SU-DHL-6 (cell line): ENCODE results near the gene CYP2A6.
A peak's percentile ranks its signal among the peaks of the same experiment; 100 is the strongest.
"Not testable (repeated sequence)": the region's sequence is repeated elsewhere in the genome, so short reads cannot be mapped to it uniquely, and the experiment has no call there.

ENCODE experiments used
- H2AFZ ChIP-seq: fragments of 200-600 bp; sonication (generic); 2 replicates; pipeline ENCODE4 v1.6.1; 2014; ENCODE audit warnings: low read depth, mild to moderate bottlenecking, moderate library complexity, mixed read lengths, antibody characterized with exemption, low read length; ENCODE audit not compliant: severe bottlenecking
- H3F3A ChIP-seq: fragments of 200-600 bp; shearing (Covaris generic); 2 replicates; pipeline ENCODE4 v1.6.0; 2016; ENCODE audit warnings: antibody characterized with exemption, mild to moderate bottlenecking; ENCODE audit not compliant: insufficient read depth
- H3K27ac ChIP-seq: fragments of 200-600 bp; sonication (generic); 2 replicates; pipeline ENCODE4 v1.5.1; 2016; ENCODE audit warnings: low read depth, mild to moderate bottlenecking, low read length, moderate library complexity, mixed read lengths
- H3K27me3 ChIP-seq: fragments of 200-600 bp; sonication (generic), shearing (Covaris generic); 2 replicates; pipeline ENCODE4 v1.6.0; 2014; ENCODE audit warnings: mild to moderate bottlenecking, low read length
- H3K36me3 ChIP-seq: fragments of 200-600 bp; sonication (generic); 2 replicates; pipeline ENCODE4 v1.6.1; 2014; ENCODE audit warnings: mild to moderate bottlenecking, low read length, mixed read lengths
- H3K4me2 ChIP-seq: fragments of 300-600, 200-600 bp; shearing (Covaris generic), sonication (generic); 2 replicates; pipeline ENCODE4 v1.6.0; 2014; ENCODE audit warnings: low read length, low read depth, mild to moderate bottlenecking; ENCODE audit not compliant: poor library complexity, severe bottlenecking
- H3K4me3 ChIP-seq: fragments of 200-600 bp; sonication (generic); 2 replicates; pipeline ENCODE4 v1.5.1; 2014; ENCODE audit warnings: antibody characterized with exemption, low read length, mild to moderate bottlenecking, mixed read lengths; ENCODE audit not compliant: insufficient read depth, poor library complexity, severe bottlenecking
- H3K79me2 ChIP-seq: fragments of 200-600 bp; sonication (generic); 2 replicates; pipeline ENCODE4 v1.6.1; 2014; ENCODE audit warnings: mild to moderate bottlenecking, low read length, moderate library complexity; ENCODE audit not compliant: insufficient read depth
- H3K9ac ChIP-seq: fragments of 200-600 bp; sonication (generic); 2 replicates; pipeline ENCODE4 v1.7.0; 2014; ENCODE audit warnings: mild to moderate bottlenecking, low read length
- H3K9me2 ChIP-seq: fragments of 200-600 bp; sonication (generic); replicated peaks from 2 replicates; pipeline ENCODE4 v1.6.1; 2014; ENCODE audit warnings: low read length; ENCODE audit not compliant: insufficient read depth
- H3K9me3 ChIP-seq: fragments of 200-600 bp; sonication (generic); 2 replicates; pipeline ENCODE4 v1.6.1; 2014; ENCODE audit warnings: low read length, mixed read lengths; ENCODE audit not compliant: insufficient read depth
- H4K20me1 ChIP-seq: fragments of 200-600 bp; sonication (generic); 2 replicates; pipeline ENCODE4 v1.6.1; 2014; ENCODE audit warnings: low read depth, mild to moderate bottlenecking, antibody characterized with exemption, low read length, moderate library complexity, mixed read lengths
- EZH2phosphoT487 ChIP-seq: fragments of 200-600 bp; sonication (generic), shearing (Covaris generic); conservative IDR thresholded peaks from 2 replicates; pipeline ENCODE4 v1.6.1; 2018; ENCODE audit warnings: mild to moderate bottlenecking, antibody characterized with exemption, low read length, moderate library complexity, mixed read lengths
- TF ChIP-seq, protein P1 (sequence below): fragments of 200-600 bp; sonication (generic); IDR thresholded peaks from one replicate; pipeline ENCODE4 v1.5.1; 2017; ENCODE audit warnings: antibody characterized with exemption, mild to moderate bottlenecking, low read length, moderate library complexity; ENCODE audit not compliant: insufficient read depth, poor library complexity, severe bottlenecking

The CYP2A6 gene

DNA sequence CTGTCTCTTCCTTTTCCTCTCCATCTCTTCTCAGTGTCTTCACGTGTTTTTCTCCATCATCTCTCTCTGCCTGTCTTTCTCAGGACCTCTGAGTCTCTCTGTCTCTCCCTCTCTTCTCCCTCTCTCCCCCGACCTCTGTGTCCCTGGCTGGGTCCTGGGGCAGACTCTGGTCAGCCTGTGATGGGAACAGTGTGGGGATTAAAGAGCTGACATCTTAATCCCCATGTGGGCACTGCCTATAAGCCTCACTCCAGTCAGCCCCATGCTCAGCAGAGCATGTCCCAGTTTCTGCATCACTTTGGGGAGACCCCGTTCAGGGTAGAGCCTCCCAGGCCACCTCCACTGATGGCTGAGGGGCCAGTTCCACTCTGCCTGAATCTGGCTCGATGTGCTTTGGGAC, 35.0 kb downstream of the CYP2A6 start:
- H3K4me2 ChIP-seq = no peak overlapping the region
- no peaks in the 10 kb centered on the region for H3K27me3 ChIP-seq
- no peak overlapping the region for H3K4me3 ChIP-seq
- H3K79me2 ChIP-seq = no peaks in the 10 kb centered on the region
- H3F3A ChIP-seq = no peaks in the 10 kb centered on the region
- no peak overlapping the region for H2AFZ ChIP-seq
- TF ChIP-seq EZH2phosphoT487 = no peak
- TF ChIP-seq, protein P1, sequence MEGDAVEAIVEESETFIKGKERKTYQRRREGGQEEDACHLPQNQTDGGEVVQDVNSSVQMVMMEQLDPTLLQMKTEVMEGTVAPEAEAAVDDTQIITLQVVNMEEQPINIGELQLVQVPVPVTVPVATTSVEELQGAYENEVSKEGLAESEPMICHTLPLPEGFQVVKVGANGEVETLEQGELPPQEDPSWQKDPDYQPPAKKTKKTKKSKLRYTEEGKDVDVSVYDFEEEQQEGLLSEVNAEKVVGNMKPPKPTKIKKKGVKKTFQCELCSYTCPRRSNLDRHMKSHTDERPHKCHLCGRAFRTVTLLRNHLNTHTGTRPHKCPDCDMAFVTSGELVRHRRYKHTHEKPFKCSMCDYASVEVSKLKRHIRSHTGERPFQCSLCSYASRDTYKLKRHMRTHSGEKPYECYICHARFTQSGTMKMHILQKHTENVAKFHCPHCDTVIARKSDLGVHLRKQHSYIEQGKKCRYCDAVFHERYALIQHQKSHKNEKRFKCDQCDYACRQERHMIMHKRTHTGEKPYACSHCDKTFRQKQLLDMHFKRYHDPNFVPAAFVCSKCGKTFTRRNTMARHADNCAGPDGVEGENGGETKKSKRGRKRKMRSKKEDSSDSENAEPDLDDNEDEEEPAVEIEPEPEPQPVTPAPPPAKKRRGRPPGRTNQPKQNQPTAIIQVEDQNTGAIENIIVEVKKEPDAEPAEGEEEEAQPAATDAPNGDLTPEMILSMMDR = no peak
- H3K9me3 ChIP-seq = no peaks in the 10 kb centered on the region
- no peak overlapping the region for H3K9ac ChIP-seq
- H4K20me1 ChIP-seq = no peaks in the 10 kb centered on the region
- no peaks in the 10 kb centered on the region for H3K36me3 ChIP-seq
- H3K9me2 ChIP-seq = no peaks in the 10 kb centered on the region
- no peak overlapping the region for H3K27ac ChIP-seq

DNA sequence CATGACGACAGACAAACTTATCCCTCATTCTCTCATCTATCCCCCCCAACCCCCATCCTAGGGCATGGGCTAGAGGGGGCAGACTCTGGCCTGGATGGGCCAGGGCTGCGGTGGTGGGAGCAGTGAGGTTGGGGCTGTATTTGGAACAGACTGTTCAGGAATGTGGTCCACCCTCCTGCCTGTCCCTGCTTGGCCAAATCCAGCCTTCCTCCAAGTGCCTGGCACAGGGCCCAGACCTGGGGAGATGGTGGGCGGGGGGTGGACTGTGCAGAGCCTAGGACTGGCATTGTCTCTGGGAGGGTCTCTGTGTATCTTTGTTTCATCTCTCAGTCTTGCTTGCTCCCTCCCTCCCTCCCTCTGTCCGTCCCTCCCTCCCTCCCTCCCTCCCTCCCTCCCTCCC, 37.1 kb downstream of the CYP2A6 start:
- Histone ChIP-seq H3K27ac (no peak overlapping the region), H3K9me3 (no peaks in the 10 kb centered on the region), H3K9ac (no peak overlapping the region), H3K79me2 (no peaks in the 10 kb centered on the region), H3K36me3 (no peaks in the 10 kb centered on the region), H4K20me1 (no peaks in the 10 kb centered on the region), H3K9me2 (no peaks in the 10 kb centered on the region), H3K4me3 (no peak overlapping the region), H3K4me2 (no peak overlapping the region), H3F3A (no peaks in the 10 kb centered on the region), H3K27me3 (no peaks in the 10 kb centered on the region), H2AFZ (no peak overlapping the region)
- TF ChIP-seq, protein P1 = no peak
- no peak for TF ChIP-seq EZH2phosphoT487

DNA sequence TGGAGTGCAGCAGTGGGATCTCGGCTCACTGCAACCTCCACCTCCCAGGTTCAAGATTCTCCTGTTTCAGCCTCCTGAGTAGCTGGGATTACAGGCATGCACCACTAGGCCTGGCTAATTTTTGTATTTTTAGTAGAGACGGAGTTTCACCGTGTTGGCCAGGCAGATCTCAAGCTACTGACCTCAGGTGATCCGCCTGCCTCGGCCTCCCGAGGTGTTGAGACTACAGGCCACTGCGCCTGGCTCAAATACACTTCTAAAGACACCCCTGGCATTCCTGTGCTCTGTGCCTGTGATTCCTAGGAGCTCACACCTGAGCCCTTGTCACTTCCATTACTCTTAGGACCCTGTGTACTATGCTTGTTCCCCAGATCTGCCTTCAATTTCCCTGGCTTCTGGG, 37.7 kb downstream of the CYP2A6 start:
- H2AFZ ChIP-seq, H3K9ac ChIP-seq, H3F3A ChIP-seq, H4K20me1 ChIP-seq, H3K9me2 ChIP-seq, H3K4me3 ChIP-seq, H3K36me3 ChIP-seq, H3K27ac ChIP-seq, H3K9me3 ChIP-seq, H3K27me3 ChIP-seq, H3K4me2 ChIP-seq, H3K79me2 ChIP-seq: not testable (repeated sequence)

DNA sequence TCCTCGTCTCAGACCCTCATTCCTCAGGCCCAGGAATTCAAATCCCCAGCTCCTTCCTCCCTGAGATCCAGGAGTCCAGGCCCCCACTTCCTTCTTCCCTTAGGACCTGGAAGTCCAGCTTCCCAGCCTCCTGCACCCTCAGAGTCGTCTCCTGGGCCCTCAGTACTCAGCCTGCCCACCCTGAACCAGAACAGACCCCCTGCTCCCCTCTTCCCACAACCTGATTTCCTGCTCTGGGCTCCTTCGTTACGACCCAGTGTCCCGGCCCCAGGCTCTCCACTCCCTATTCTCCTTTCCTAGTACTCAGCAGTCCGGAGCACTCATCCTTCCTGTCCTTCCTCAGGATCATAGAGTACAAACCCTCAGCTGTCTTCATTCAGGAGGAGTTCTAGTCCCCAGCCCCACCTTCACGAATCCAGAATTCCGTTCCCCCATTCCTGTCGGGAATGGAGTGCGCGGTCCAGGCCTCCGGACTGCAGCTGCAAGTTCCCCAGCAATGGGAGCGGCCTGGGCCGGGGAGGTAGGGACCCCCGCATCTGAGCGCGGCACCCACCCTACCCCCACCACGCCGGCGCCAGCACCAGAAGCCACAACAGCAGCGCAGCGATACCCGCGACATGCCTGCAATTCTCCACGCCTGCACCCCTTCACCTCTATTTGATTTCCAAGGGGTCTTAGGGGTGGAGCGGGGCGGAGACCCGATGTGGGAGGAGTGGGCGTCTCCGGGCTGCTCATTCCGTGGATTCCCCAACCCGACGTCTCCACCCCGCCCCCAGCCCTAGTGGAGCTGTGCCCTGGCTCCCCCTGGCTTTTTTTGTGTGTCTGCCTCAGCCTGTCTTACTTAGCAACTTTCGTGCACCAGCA, 38.5 kb downstream of the CYP2A6 start:
- H3K9me3 ChIP-seq = no peaks in the 10 kb centered on the region
- H3K4me3 ChIP-seq = no peak overlapping the region
- no peaks in the 10 kb centered on the region for H3K9me2 ChIP-seq
- peak overlapping the region; percentile 48 for H3K4me2 ChIP-seq
- no peak overlapping the region for H3K9ac ChIP-seq
- H3K27ac ChIP-seq = no peak overlapping the region
- H3K27me3 ChIP-seq = no peaks in the 10 kb centered on the region
- 0 out of 2 replicates have a peak, but pooled peaks cover 7% of the 10 kb centered on the region for H3K79me2 ChIP-seq
- no peak for TF ChIP-seq EZH2phosphoT487
- TF ChIP-seq, protein P1 = no peak
- H4K20me1 ChIP-seq = no peaks in the 10 kb centered on the region
- H3F3A ChIP-seq = no peaks in the 10 kb centered on the region
- H3K36me3 ChIP-seq = no peaks in the 10 kb centered on the region
- no peak overlapping the region for H2AFZ ChIP-seq

DNA sequence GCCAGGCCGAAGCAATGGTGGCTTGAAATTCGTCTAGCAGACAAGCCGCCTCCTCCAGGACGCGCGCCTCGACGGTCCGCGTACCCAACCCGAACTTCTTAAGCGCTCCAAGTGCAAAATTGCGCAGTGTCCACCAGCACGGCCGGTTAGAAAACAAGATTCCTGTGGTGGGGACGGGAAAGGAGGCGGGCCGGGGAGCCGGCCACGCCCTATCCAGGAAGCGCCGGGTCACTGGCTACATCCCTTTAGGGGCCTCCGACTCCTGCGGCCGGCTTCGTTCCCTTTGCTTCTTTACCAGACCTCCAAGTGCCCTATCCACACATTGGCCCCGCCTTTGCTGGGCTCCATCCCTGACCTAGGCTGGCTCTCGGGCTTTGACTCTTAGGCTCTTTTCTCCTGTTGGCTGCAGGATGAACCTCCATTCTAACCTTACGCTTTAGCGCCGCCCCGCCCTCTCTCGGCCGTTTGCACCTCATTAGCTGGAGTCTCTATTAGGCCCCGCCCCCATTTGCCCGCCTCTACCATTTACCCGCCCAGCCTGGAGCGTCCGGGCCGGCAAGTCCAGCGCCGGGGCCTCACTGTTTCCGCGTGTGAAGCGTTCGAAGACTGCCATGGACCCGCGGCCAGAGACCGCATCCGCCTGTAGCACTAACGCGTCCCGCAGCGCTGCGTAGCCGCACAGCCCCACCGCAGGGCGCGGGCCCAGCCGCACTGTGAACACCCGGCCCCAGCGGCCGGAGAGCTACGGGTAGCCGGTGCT, 39.4 kb downstream of the CYP2A6 start:
- H3K4me3 ChIP-seq = peak overlapping the region; percentile 33
- H3K27me3 ChIP-seq, H3K27ac ChIP-seq, H3F3A ChIP-seq, H2AFZ ChIP-seq, H3K9me3 ChIP-seq, H3K9ac ChIP-seq, H3K9me2 ChIP-seq, H3K36me3 ChIP-seq, H4K20me1 ChIP-seq: not testable (repeated sequence)
- peak overlapping the region; percentile 48 for H3K4me2 ChIP-seq
- peaks cover 15% of the 10 kb centered on the region; the same call in 1 of the 2 replicates for H3K79me2 ChIP-seq
